Measurements from ENCODE around the gene MAEA.
"Not testable (repeated sequence)": the region's sequence is repeated elsewhere in the genome, so short reads cannot be mapped to it uniquely, and the experiment has no call there.

MAEA gene

DNA sequence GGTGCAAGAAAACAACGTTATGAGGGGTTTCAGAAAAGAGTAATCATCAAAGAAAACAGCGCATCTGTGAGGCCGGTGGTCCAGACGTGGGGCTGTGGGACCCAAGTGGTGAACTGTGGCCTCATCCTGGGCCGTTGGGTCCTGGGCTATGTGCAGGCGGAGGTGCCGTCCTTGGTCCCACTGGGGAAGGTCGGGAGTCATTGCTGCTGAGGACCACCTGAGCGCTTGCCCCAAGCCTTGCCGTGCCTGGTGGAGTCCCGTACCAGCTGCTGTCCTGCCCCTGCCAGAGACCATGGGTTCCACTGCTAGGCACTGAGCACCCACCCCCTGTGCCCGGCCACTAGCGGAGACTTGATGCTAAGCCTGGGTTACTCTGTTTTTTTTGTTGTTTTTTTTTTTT, 31.8 kb downstream of the MAEA start:
- TF ChIP-seq, protein P1, sequence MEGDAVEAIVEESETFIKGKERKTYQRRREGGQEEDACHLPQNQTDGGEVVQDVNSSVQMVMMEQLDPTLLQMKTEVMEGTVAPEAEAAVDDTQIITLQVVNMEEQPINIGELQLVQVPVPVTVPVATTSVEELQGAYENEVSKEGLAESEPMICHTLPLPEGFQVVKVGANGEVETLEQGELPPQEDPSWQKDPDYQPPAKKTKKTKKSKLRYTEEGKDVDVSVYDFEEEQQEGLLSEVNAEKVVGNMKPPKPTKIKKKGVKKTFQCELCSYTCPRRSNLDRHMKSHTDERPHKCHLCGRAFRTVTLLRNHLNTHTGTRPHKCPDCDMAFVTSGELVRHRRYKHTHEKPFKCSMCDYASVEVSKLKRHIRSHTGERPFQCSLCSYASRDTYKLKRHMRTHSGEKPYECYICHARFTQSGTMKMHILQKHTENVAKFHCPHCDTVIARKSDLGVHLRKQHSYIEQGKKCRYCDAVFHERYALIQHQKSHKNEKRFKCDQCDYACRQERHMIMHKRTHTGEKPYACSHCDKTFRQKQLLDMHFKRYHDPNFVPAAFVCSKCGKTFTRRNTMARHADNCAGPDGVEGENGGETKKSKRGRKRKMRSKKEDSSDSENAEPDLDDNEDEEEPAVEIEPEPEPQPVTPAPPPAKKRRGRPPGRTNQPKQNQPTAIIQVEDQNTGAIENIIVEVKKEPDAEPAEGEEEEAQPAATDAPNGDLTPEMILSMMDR (IDR thresholded peaks at IDR 0.05; ENCODE audit: low read depth, low read length), result no peak
- no peak overlapping the region for H3K4me3 ChIP-seq (ENCODE audit: low read depth, low read length)

DNA sequence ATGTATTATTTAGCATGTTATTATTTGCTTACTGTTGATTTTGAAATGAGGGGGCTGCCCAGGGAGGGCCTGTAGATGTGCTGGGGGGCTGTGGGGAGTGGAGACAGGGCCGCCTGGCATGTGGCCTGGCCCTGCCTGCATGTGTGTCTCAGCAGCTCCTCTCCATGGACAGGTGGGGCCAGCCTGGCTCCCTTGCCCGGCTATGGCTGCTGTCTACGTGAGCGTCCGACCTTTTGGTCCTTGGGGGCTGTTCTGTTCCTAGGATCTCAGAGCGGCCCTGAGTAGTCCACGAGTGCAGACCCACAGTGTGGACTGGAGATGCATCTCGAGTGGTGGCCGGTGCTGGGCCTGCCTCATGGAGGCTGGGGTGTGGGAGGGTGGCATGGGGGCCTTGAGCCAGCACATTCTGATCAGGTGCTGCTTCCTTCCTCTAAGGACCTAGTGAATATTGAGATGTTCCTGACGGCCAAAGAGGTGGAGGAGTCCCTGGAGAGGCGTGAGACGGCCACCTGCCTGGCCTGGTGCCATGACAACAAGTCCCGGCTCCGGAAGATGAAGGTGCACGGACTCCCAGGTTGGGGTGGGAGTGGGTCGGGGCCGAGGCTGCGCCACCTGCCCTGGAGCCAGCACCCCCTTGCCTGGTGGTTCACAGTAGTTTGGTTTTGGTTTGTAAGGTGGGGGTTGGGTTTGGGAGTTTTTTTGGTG, 32.4 kb downstream of the MAEA start:
- no peak overlapping the region for H3K4me3 ChIP-seq (ENCODE audit: low read depth, low read length)
- TF ChIP-seq, protein P1 (IDR thresholded peaks at IDR 0.05; ENCODE audit: low read depth, low read length), result no peak

DNA sequence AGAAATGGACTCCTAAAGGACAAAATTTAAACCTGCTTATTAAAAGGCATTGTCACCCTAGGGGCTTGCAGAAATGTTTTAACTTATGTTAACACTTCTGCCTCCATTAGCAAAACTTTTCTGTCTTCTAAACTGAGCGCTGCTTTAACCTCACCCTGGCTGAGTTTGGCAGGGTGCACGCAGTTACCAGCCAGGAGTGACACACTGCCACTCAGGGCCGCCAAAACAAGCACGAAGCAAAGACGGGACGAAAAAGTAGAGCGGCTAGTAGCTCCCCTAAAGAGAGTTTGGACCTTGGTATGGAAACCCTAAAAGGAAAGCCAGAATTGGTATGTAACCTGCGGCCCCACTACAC, 33.6 kb downstream of the MAEA start:
- no peak overlapping the region for H3K4me3 ChIP-seq (ENCODE audit: low read depth, low read length)
- TF ChIP-seq, protein P1 (IDR thresholded peaks at IDR 0.05; ENCODE audit: low read depth, low read length), result no peak

DNA sequence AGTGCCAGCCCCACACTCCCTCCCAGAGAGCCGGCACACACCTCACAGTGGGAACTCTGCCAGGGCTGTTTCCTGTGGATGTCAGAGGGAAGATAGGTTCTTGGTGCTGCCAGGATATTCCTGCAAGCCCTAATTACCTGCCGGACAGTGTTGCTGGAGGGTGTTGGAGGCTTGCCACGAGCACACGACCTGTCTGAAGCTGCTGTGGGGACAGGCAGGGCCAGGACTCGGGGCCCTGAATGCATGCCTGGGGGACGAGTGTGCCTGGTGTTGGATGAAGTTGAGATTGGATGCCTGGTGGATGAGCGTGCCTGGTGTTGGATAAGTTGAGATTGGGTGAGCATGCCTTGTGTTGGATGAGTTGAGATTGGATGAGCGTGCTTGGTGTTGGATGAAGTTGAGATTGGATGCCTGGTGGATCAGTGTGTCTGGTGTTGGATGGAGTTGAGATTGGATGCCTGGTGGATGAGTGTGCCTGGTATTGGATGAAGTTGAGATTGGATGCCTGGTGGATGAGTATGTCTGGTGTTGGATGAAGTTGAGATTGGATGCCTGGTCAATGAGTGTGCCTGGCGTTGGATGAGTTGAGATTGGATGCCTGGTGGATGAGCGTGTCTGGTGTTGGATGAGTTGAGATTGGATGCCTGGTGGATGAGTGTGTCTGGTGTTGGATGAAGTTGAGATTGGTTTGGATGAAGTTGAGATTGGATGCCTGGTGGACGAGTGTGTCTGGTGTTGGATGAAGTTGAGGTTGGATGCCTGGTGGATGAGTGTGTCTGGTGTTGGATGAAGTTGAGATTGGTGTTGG, 34.1 kb downstream of the MAEA start:
- H3K4me3 ChIP-seq (ENCODE audit: low read depth, low read length), result no peak overlapping the region
- TF ChIP-seq, protein P1 (IDR thresholded peaks at IDR 0.05; ENCODE audit: low read depth, low read length), result no peak

DNA sequence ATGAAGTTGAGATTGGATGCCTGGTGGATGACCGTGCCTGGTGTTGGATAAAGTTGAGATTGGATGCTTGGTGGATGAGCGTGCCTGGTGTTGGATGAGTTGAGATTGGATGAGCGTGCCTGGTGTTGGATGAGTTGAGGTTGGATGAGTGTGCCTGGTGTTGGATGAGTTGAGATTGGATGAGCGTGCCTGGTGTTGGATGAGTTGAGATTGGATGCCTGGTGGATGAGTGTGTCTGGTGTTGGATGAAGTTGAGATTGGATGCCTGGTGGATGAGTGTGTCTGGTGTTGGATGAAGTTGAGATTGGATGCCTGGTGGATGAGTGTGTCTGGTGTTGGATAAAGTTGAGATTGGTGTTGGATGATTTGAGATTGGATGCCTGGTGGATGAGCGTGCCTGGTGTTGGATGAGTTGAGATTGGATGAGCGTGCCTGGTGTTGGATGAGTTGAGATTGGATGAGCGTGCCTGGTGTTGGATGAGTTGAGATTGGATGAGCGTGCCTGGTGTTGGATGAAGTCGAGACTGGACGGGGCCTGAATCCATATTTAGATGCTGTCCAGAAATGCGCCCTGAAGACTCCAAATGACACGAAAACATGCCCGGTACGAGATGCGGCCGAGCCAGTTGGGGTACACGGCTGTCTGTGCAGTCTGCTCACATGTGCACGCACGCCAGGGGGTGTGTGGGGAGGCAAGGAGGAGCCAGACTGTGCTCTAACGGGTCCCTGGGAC, 34.9 kb downstream of the MAEA start:
- not testable (repeated sequence) for H3K4me3 ChIP-seq (ENCODE audit: low read depth, low read length)

DNA sequence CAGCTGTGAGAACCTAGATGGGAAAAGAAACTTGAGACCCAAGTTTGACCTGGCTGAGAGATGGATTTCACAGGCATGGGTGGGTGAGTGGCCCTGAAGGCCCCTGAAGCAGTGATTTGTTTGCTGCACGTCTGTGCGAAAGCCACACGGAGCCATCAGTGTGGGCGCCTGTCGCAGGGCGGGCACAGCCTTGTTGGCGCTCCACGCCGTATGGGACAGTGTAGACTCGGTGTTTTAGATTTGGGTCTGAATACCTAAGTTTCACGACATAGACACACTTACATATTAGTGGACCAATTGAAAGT, 35.4 kb downstream of the MAEA start:
- H3K4me3 ChIP-seq (ENCODE audit: low read depth, low read length), result no peak overlapping the region
- TF ChIP-seq, protein P1 (IDR thresholded peaks at IDR 0.05; ENCODE audit: low read depth, low read length), result no peak

DNA sequence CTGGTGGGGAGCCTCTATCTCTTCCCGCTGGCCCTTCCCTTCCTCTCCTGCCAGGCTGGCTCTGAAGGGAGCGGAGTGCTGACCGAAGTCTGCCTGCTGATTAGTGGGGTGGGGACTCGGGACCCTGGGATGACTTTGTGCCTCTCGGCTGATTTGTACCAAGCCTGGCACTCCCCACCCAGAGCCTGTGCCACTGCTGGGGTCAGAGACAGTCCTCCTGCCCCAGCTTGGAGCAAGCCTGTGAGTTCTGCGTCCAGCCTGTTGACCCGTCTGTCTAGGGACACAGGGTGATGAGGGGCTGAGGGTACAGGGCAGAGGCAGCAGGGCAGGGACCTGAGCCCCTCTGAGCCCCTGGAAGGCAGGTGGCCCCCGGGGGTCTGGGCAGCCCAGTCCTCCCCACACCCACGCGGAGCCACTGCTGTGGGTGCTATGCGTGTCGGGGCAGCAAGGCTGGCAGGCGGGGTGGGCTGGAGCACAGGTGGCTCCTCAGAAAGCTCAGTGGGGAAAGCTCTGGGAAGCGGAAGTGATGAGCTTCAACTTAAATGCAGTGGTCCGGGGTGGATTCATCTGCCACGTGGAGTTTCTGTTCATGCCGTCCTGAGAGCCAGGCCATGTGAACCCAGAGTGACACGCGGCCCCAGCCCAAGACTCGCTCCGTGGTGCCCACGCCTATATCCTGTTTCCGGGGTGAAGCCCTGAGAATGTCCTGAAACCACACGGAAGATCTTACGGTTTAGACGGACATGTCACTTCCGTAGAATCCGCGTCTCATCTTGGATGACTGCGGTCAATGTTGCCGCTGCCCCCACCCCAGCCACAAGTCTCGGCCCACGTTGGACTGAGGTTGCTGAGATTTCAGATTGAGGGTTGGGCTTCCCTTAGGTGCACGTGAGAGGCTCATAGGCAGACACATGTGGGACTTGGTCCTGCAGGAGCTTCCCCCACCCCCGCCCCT, 36.3 kb downstream of the MAEA start:
- H3K4me3 ChIP-seq (ENCODE audit: low read depth, low read length), result no peak overlapping the region
- TF ChIP-seq, protein P1 (IDR thresholded peaks at IDR 0.05; ENCODE audit: low read depth, low read length), result no peak

Measured in WI38 (cell line).